Esophagus muscularis mucosa (tissue), 4 donors: ENCODE data around the gene CCDC194. TPM values are rescaled to one million over a fixed set of nuclear protein-coding genes. Genes with fewer than 3 reads are reported as not detected.

Experiments
- DNase-seq: peaks from one replicate; pipeline ENCODE4 v3.0.0-alpha.2; 2017; ENCODE audit errors: extremely low spot score
- H3K27ac ChIP-seq, 4 donors: fragments of 200-600 bp; sonication (generic); replicated peaks in 1 of 4; 1 replicate in 3 of 4; 2 replicates in 1 of 4; pipeline ENCODE4 v1.5.1; 2016 to 2019; ENCODE audit warnings: mild to moderate bottlenecking in 1 of 4
- H3K27me3 ChIP-seq, 4 donors: fragments of 200-600 bp; sonication (generic); one replicate each; pipeline versions ENCODE4 v1.5.1 to v1.6.0; 2016 to 2019
- H3K36me3 ChIP-seq, 4 donors: fragments of 200-600 bp; sonication (generic); one replicate each; pipeline ENCODE4 v1.5.1; 2016 to 2019
- H3K4me1 ChIP-seq, 4 donors: fragments of 200-600 bp; sonication (generic); one replicate each; pipeline ENCODE4 v1.5.1; 2016 to 2019
- H3K4me3 ChIP-seq, 4 donors: fragments of 200-600 bp; sonication (generic); 1 replicate in 2 of 4; 2 replicates in 2 of 4; pipeline ENCODE4 v1.5.1; 2016 to 2019; ENCODE audit warnings: mild to moderate bottlenecking in 4 of 4, moderate library complexity in 1 of 4
- H3K9me3 ChIP-seq, 4 donors: fragments of 200-600 bp; sonication (generic); 1 replicate in 3 of 4; 2 replicates in 1 of 4; pipeline ENCODE4 v1.5.1; 2016 to 2019
- EP300 ChIP-seq: sonication (generic); formaldehyde crosslinking; IDR thresholded peaks from one replicate; pipeline ENCODE4 v1.6.1; 2017; ENCODE audit warnings: antibody characterized with exemption
- POLR2A ChIP-seq: fragments of 450-650 bp; IDR thresholded peaks from one replicate; pipeline ENCODE4 v1.6.1; 2017; ENCODE audit warnings: antibody characterized with exemption, moderate library complexity, mild to moderate bottlenecking, low read depth
- POLR2AphosphoS5 ChIP-seq, 2 donors: sonication (generic); formaldehyde crosslinking; IDR thresholded peaks; one replicate each; pipeline ENCODE4 v1.6.1; 2017; ENCODE audit warnings: antibody characterized with exemption in 2 of 2
- WGBS: methylation state at CpG from one replicate; pipeline ENCODE4 v1.1.5; 2018; 5-methylcytosine and 5-hydroxymethylcytosine counted together
- intact Hi-C: fragments of 100-400 bp; cut with DNase I; formaldehyde crosslinking; loops from one replicate; pipeline ENCODE4 v1.15.1; 2023
- total RNA-seq, 4 donors: library from RNA; depleted of rRNA; stranded (reverse); fragments of >200 nt; gene quantifications; one replicate each; pipeline versions ENCODE4 v1.1.0 to v1.2.1, GENCODE V29; 2016
- TF ChIP-seq, protein P1 (sequence below), 3 experiments: fragments of 200-600 bp in 2 of 3; fragments of 450-650 bp in 1 of 3; sonication (generic) in 2 of 3; IDR thresholded peaks; one replicate each; pipeline ENCODE4 v1.5.1; 2017 to 2019; ENCODE audit warnings: antibody characterized with exemption in 3 of 3, mild to moderate bottlenecking in 2 of 3, moderate library complexity in 1 of 3

The CCDC194 gene
- total RNA-seq, 4 donors from 2014 or later, result not detected

DNA sequence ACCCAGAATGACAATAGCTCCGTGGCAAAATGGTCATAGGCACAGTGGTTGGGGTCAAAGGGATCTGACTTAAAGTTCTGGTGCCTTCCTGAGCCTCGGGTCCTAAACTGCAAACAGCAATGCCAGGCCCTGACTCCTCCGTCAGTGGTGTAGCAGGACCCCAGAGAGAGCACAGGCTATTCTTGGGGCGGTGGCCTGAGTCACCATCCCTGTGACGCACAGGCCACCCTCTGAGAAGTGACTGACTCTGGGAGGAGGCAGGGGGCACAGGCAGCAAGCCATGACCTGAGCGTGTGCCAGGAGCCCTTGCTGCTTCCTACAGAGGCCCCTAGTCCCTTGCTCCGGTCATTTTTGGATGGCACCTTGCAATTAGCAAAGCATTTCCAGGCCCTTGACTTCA lies 35.6 kb downstream of the CCDC194 start:
- intact Hi-C loops, result no loop called here
- TF ChIP-seq POLR2A (no peak), POLR2AphosphoS5 (IDR thresholded peaks at IDR 0.05) (peak in 1 of 2 donors; percentile 53), EP300 (peak; percentile 13)
- TF ChIP-seq, protein P1, sequence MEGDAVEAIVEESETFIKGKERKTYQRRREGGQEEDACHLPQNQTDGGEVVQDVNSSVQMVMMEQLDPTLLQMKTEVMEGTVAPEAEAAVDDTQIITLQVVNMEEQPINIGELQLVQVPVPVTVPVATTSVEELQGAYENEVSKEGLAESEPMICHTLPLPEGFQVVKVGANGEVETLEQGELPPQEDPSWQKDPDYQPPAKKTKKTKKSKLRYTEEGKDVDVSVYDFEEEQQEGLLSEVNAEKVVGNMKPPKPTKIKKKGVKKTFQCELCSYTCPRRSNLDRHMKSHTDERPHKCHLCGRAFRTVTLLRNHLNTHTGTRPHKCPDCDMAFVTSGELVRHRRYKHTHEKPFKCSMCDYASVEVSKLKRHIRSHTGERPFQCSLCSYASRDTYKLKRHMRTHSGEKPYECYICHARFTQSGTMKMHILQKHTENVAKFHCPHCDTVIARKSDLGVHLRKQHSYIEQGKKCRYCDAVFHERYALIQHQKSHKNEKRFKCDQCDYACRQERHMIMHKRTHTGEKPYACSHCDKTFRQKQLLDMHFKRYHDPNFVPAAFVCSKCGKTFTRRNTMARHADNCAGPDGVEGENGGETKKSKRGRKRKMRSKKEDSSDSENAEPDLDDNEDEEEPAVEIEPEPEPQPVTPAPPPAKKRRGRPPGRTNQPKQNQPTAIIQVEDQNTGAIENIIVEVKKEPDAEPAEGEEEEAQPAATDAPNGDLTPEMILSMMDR (IDR thresholded peaks at IDR 0.05), result no peak
- Histone ChIP-seq H3K4me1 (peaks cover 0 to 11% (median 5%) of the 10 kb centered on the region in 4 donors), H3K4me3 (no peak overlapping the region), H3K27me3 (peaks cover 0 to 2% (median 0%) of the 10 kb centered on the region in 4 donors), H3K36me3 (no peaks in the 10 kb centered on the region), H3K27ac (peak overlapping the region; percentile 9 to 55 (median 30)), H3K9me3 (no peaks in the 10 kb centered on the region)
- 49% methylated on average over 6 of the region's 7 CpGs for WGBS
- no peak for DNase-seq

DNA sequence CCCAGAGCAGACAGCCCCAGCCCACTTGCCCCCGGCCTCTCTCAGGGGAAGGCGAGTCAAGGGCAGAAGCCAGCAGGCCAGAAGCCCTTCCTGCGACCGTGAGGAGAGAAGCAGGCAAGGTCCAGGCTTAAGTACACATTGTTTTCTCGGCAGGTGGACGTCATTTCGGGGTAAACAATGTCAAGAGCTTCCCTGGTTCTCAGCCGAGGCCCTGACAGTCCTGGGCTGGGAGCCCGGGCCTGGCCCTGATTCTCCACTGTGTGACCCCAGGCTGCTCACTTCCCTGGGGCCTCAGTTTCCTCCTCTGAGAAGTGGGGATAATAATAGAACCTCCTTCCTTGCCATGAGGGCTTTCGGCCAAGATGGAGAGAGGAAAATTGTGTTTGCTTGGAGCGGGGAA lies 36.3 kb downstream of the CCDC194 start:
- Histone ChIP-seq H3K36me3 (no peaks in the 10 kb centered on the region), H3K27me3 (peaks cover 0 to 9% (median 0%) of the 10 kb centered on the region in 4 donors), H3K9me3 (no peaks in the 10 kb centered on the region), H3K4me3 (no peak overlapping the region), H3K4me1 (peaks cover 6 to 16% (median 9%) of the 10 kb centered on the region in 4 donors), H3K27ac (peak overlapping the region; percentile 9 to 55 (median 30))
- DNase-seq, result no peak
- 69% methylated on average over 9 of the region's 11 CpGs for WGBS
- intact Hi-C loops, result no loop called here
- peak in 1 of 2 donors; percentile 19 for TF ChIP-seq POLR2AphosphoS5 (IDR thresholded peaks at IDR 0.05)
- TF ChIP-seq POLR2A, result no peak

DNA sequence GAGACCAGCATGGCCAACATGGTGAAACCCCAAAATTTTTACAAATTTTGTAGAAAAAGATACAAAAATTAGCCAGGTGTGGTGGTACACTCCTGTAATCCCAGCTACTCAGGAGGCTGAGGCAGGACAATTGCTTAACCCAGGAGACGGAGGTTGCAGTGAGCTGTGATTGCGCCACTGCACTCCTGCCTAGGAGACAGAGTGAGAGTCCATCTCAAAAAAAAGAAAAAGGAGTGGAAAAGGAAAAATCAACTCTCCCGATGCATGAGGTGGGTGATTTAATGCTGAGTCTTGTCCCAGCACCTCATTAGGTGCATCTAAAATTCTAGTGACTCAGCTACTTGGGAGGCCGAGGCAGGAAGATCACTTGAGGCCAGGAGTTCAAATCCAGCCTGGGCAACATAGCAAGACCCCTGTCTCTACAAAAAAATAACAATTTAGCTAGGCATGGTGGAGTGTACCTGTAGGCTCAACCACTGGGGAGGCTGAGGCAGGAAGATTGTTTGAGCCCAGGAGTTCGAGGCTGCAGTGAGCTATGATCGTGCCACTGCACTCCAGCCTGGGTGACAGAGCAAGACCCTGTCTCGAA lies 36.8 kb downstream of the CCDC194 start:
- Histone ChIP-seq H3K4me1 (peaks cover 8 to 16% (median 14%) of the 10 kb centered on the region in 4 donors), H3K27me3 (peaks cover 0 to 15% (median 0%) of the 10 kb centered on the region in 4 donors), H3K36me3 (no peaks in the 10 kb centered on the region), H3K9me3 (no peaks in the 10 kb centered on the region), H3K27ac (peak overlapping the region in 3 of 4 donors; percentile 9 to 55 (median 30)), H3K4me3 (no peak overlapping the region)
- DNase-seq, result no peak
- intact Hi-C loops, result no loop called here
- TF ChIP-seq POLR2A (no peak), POLR2AphosphoS5 (IDR thresholded peaks at IDR 0.05) (no peak), EP300 (no peak)
- TF ChIP-seq, protein P1 (IDR thresholded peaks at IDR 0.05), result no peak
- WGBS, result 78% methylated on average over 7 of the region's 7 CpGs

DNA sequence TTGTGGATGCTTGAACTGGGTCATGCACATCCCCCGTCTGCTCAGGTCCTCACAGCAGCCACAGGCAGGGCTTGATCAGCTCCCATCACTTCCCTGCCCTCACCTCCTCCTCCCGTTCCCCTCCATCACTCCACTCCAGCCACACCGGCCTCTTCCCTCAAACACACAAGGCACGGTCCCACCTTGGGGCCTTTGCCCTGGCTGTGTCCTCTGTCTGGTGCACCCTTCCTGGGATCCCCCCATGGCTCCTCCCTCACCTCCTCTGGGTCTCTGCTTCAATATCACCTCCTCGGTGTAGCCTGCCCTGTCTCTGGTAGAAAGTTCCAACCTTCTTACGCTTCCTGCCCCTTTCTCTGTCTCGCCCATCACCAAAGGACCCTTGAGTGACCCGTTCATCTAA lies 40.6 kb downstream of the CCDC194 start:
- peaks cover 0 to 45% (median 0%) of the 10 kb centered on the region in 4 donors for H3K27me3 ChIP-seq
- H3K36me3 ChIP-seq, result no peaks in the 10 kb centered on the region
- TF ChIP-seq POLR2A, result no peak
- no peak for TF ChIP-seq EP300
- TF ChIP-seq, protein P1 (IDR thresholded peaks at IDR 0.05), result no peak
- TF ChIP-seq POLR2AphosphoS5 (IDR thresholded peaks at IDR 0.05), result no peak
- H3K9me3 ChIP-seq, result no peaks in the 10 kb centered on the region
- H3K4me1 ChIP-seq, result peaks cover 14 to 30% (median 27%) of the 10 kb centered on the region in 4 donors
- no peak for DNase-seq
- WGBS, result 85% methylated on average over 8 of the region's 8 CpGs
- no peak overlapping the region for H3K4me3 ChIP-seq
- H3K27ac ChIP-seq, result no peak overlapping the region
- intact Hi-C loops, result no loop called here

DNA sequence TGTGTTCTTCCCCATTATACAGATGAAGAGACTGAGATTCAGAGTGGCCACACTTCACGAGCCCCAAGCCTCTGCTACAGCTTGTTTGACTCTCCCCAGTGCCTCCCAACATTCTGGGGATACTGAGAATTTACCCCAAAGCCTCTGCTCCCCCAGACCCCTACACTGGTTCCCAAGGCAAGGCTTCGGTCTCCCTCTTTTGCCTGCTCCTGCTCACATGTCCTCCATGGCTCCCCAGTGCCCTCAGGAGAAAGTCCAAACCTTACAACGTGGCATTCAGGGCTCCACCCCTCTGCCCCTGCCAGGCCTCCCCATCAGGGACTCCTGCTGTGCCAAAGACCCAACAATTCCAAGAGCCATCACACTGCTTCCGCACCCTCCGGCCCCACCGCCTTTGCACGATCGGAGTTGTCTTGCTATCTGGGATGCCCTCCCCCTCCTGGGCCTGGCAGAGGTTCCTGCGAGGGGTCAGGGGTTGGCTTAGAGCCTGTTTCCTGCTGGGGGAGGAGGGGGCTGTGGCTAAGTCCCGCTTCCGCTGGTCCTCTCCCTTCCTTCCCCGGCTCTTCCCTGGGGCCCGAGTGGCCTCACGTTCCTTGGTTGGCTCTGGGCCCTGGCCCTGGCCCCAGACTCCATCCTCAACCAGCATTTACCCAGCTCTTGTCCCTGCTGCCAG lies 41.3 kb downstream of the CCDC194 start:
- Histone ChIP-seq H3K27ac (no peak overlapping the region), H3K4me3 (no peak overlapping the region), H3K4me1 (peaks cover 20 to 35% (median 29%) of the 10 kb centered on the region in 4 donors), H3K9me3 (no peaks in the 10 kb centered on the region), H3K27me3 (peaks cover 0 to 47% (median 0%) of the 10 kb centered on the region in 4 donors), H3K36me3 (no peaks in the 10 kb centered on the region)
- DNase-seq, result no peak
- intact Hi-C loops, result no loop called here
- 49% methylated on average over 14 of the region's 14 CpGs for WGBS
- TF ChIP-seq POLR2A, result no peak
- TF ChIP-seq EP300, result no peak
- TF ChIP-seq POLR2AphosphoS5 (IDR thresholded peaks at IDR 0.05), result no peak
- TF ChIP-seq, protein P1 (IDR thresholded peaks at IDR 0.05), result no peak
